ENCODE measurements around the gene IAPP.
"Not testable (repeated sequence)": the region's sequence is repeated elsewhere in the genome, so short reads cannot be mapped to it uniquely, and the experiment has no call there.

The IAPP gene

DNA sequence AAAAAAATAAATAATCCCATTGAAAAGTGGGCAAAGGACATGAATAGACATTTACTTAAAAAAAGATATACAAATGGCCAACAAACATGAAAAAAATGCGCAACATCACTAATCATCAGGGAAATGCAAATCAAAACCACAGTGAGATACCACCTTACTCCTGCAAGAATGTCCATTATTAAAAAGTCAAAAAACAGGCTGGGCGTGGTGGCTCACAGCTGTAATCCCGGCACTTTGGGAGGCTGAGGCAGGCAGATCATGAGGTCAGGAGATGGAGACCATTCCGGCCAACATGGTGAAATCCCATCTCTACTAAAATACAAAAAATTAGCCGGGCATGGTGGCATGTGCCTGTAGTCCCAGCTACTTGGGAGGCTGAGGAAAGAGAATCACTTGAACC, 8.6 kb downstream of the IAPP start:
- DNase-seq = not testable (repeated sequence)

DNA sequence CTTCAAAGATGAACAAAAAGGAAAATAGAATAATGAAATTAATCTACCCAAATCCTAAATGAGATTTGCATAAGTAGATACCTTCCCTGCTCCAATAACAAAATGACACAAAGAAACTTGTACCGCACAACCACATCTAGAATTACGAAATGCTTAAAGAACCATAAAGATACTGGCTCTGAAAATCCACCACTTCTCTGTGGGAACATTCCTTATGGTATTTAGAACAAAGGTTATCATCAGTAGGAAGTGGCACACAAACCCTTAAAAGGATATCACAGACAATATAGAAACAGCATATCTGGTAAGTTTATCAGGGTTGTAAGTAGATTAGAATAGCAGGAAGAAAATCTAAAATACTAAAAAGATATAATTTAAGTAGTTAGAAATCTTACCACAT, 11.6 kb downstream of the IAPP start:
- no peak for DNase-seq

DNA sequence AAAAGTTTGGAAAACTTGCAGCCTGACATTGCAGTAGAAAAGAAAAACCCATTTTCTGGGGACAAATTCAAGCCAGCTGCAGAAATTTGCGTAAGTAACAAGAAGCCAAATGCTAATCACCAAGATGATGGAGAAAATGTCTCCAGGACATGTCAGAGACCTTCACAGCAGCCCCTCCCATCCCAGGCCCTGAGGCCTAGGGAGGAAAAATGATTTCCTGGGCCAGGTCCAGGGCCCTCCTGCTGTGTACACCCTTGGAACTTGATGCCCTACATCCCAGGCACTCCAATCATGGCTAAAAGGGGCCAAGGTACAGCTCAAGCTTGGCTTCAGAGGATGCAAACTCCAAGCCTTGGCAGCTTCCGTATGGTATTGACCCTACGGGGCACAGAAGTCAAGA, 14.5 kb downstream of the IAPP start:
- DNase-seq = no peak

DNA sequence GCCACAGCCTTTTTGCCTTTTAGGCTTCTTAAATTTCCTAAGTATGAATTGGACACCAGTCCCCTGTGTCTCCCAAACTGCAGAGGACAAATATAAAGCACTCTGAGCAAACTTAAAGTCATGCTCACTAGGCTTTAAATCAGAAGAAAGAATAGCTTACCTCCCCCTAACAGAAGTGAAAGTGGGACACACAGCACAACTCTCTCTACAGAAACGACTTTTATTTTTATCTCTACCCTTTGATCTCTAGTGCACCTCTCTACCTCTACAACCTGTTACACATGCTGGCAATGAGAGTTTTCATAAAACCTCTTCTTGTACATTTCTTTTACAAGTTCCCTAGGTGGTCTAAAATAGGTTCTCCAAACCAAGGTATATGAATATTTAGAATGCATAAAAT, 19.7 kb downstream of the IAPP start:
- DNase-seq = no peak

DNA sequence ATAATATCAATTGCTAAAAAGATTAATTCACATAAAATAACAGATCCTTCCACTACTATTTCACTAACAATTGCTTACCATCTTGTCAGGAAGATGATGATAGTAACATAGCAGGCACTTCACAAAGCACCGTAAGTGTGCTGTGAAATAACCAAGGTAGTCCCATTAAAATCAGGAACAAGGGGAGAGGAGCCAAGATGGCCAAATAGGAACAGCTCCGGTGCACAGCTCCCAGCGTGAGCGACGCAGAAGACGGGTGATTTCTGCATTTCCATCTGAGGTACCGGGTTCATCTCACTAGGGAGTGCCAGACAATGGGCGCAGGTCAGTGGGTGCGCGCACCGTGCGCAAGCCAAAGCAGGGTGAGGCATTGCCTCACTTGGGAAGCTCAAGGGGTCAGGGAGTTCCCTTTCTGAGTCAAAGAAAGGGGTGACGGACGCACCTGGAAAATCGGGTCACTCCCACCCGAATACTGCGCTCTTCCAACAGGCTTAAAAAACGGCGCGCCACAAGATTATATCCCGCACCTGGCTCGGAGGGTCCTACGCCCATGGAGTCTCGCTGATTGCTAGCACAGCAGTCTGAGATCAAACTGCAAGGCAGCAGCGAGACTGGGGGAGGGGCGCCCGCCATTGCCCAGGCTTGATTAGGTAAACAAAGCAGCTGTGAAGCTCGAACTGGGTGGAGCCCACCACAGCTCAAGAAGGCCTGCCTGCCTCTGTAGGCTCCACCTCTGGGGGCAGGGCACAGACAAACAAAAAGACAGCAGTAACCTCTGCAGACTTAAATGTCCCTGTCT, 22.3 kb downstream of the IAPP start:
- not testable (repeated sequence) for DNase-seq

DNA sequence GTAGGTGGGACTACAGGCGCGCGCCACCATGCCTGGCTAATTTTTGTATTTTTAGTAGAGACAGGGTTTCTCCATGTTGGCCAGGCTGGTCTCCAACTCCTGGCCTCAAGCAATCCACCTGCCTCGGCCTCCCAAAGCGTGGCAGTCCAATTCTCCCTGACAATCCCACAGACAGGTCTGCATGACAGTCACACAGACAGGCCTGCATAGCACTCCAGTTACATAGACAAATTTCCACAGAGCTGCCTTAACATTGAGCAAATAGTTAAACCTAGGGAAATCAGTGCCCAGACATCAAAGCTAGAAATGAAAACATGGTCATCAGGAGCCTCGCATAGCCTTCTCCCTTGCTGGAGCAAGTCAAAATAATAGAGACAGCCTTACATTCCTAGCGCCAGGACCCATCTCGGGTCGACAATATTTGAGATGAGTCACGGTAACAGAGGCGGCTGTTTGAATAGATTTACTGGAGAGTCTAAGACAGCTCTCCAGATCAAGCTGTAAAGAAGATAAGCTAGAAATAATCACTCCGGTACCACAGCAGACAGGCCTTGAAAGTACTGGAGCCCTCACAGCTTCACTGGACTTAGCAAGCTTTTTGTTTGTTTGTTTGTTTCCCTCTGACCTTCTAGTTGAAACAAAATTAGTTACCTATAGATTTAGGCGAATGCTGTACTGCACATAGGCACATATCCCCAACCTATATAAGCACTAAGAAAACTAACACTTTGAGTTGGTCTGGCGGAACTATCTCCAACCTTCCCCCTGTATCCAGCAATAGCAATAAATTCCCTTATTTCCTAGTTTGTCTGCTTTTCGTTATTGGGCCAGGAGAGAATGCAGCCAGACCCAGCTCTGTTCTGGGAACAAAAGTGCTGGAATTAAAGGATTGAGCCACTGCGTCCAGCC, 40.9 kb downstream of the IAPP start:
- no peak for DNase-seq

DNA sequence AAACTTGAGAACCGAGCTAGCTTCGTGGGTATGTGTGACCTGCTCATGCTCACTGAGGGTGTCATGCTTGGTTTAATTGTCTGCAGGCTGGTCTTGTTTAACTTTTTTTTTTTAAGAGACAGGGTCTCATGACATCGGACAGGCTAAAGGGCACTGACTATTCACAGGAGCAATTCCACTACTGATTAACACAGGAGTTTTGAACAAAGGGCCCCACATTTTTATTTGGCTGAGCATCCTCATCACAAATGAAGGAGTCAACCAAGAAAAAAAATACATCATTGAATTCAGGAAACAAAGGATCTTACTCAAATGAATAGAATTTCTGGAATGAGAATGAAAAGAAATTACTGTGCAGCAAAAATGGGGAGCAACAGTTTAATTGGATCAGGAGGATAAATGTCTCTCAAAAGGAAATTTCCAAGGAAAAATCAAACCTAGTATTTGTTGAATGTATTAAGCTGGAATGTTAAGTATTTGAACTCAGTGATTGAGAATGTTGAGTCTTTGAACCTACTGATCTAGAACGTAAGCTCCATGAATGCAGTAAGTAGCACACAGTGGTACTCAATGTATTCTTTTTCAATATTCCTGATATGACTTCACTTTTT, 43.9 kb downstream of the IAPP start:
- no peak for DNase-seq

DNA sequence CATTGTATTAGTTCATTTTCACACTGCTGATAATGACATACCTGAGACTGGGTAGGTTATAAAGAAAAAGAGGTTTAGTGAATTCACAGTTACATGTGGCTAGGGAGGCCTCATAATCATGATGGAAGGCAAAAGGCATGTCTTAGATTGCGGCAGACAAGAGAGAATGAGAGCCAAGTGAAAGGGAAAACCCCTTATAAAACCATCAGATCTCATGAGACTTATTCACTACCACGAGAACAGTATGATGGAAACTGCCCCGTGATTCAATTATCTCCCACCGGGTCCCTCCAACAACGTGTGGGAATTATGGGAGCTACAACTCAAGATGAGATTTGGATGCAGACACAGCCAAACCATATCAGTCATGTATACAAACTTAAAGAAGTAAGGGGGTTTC, 45.7 kb downstream of the IAPP start:
- not testable (repeated sequence) for DNase-seq

DNA sequence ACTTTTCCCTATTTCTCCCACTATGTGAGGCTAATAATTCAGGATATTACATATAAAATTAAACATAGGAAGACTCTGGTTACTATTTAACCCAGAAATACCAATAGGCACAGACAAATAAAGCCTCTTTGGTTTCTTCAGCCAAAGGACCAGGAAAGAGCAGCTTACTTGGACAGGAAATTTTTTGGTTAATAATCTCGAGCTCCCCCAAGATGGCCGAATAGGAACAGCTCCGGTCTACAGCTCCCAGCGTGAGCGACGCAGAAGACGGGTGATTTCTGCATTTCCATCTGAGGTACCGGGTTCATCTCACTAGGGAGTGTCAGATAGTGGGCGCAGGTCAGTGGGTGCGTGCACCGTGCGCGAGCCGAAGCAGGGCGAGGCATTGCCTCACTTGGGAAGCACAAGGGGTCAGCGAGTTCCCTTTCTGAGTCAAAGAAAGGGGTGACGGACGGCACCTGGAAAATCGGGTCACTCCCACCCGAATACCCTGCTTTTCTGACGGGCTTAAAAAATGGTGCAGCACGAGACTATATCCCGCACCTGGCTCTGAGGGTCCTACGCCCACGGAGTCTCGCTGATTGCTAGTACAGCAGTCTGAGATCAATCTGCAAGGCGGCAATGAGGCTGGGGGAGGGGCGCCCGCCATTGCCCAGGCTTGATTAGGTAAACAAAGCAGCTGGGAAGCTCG, 46.5 kb downstream of the IAPP start:
- DNase-seq = not testable (repeated sequence)

DNA sequence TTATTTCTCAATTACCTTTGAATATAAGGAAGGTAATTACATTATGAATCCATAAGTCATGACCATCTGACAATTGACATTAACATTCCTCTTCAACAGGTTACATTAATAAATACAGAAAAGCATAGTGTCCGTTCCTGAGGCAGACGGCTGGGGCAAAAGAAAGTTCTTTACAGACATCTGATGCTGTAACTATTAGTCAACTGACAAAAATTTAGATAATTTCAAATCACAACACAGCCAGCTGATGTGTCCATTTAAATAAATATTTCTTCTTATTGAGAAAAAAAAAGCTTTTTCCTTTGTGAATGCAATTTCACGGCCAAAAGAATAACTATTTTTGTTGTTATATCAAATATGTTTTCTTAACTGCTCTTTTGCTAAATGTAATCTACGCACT, 55.5 kb downstream of the IAPP start:
- no peak for DNase-seq

Measured in activated effector memory CD4-positive, alpha-beta T cell treated with anti-CD3 and anti-CD28 coated beads, Interleukin-2, amount 50 U/mL, for 16 hours (primary cell).